ENCODE measurements around the gene PRSS1.
"Not testable (repeated sequence)": the region's sequence is repeated elsewhere in the genome, so short reads cannot be mapped to it uniquely, and the experiment has no call there.

The PRSS1 gene

DNA sequence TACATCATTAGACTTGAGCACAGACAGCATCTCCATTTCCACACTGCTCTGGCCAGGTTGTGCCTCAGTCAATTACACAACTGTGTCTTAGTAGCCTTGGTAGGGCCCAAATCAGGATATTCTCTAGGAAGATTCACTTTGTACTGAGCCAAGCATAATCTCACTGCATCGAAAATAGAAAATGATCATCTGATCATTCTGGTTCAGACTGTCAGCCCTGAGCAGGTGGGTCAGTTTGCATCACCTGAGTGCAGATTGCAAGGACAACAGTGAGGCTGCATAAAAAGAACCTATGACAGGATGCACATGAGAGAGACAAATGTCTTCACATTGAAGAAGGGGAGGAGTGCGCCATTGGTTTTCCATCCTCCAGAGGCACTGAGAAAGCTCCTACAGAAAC lies 862 bp upstream of the PRSS1 start:
- H3K27ac ChIP-seq (ENCODE audit: low read depth, low read length); H3K36me3 ChIP-seq (ENCODE audit: control insufficient read depth, insufficient read depth, low read length); H3K9me3 ChIP-seq (ENCODE audit: control insufficient read depth, insufficient read depth, low read length); H3K4me1 ChIP-seq (ENCODE audit: control insufficient read depth, insufficient read depth, low read length); H3K4me3 ChIP-seq (ENCODE audit: low read depth, low read length); H3K9ac ChIP-seq (ENCODE audit: low read depth, low read length); H3K27me3 ChIP-seq (ENCODE audit: control insufficient read depth, insufficient read depth, low read length): not testable (repeated sequence)

DNA sequence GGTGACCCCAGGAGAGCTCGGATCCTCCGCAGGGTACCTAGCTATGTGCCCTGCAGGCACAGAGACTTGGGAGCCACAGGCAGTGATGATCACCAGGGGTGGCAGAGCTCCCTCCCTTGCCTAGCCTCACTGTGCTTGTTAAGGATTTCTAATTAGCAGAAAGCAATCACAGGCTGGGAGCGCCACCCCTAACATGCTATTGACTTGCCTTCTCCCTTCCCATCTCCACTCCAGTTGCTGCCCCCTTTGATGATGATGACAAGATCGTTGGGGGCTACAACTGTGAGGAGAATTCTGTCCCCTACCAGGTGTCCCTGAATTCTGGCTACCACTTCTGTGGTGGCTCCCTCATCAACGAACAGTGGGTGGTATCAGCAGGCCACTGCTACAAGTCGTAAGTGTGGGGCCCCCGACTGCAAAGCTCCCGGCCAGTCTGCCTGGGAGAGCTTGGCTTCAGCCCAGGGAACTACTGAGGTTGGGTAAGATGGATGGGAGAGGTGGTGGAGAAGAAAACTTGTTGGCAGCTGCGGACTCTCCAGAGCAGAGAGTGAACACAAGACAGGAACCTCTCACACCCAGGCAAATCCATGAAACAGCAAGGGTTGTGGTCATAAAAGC lies 1.2 kb downstream of the PRSS1 start:
- Histone ChIP-seq H3K27ac (ENCODE audit: low read depth, low read length) (no peak overlapping the region), H3K9me3 (ENCODE audit: control insufficient read depth, insufficient read depth, low read length) (no peaks in the 10 kb centered on the region), H3K4me1 (ENCODE audit: control insufficient read depth, insufficient read depth, low read length) (no peaks in the 10 kb centered on the region), H3K9ac (ENCODE audit: low read depth, low read length) (no peak overlapping the region), H3K36me3 (ENCODE audit: control insufficient read depth, insufficient read depth, low read length) (no peaks in the 10 kb centered on the region), H3K4me3 (ENCODE audit: low read depth, low read length) (no peak overlapping the region), H3K27me3 (ENCODE audit: control insufficient read depth, insufficient read depth, low read length) (no peaks in the 10 kb centered on the region)

DNA sequence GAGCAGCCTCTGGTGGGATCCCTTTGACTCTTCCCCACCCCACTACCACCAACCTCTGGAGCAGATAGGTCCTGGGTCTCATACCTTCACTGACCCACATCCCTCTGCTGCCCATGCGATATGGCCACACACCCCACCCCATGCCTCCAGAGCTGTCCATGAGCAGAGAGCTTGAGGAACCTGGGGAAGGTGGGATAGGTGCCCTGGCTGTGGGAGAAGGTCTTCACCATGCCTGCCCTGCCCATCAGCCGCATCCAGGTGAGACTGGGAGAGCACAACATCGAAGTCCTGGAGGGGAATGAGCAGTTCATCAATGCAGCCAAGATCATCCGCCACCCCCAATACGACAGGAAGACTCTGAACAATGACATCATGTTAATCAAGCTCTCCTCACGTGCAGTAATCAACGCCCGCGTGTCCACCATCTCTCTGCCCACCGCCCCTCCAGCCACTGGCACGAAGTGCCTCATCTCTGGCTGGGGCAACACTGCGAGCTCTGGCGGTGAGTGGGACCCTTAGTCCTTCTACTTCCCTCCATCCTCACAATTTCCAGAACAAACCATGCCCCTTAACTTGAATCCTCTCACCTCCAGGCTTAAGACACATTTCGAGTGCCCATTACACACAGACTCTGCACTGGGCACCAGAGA lies 2.4 kb downstream of the PRSS1 start:
- H3K9me3 ChIP-seq (ENCODE audit: control insufficient read depth, insufficient read depth, low read length); H3K4me1 ChIP-seq (ENCODE audit: control insufficient read depth, insufficient read depth, low read length); H3K27me3 ChIP-seq (ENCODE audit: control insufficient read depth, insufficient read depth, low read length); H3K27ac ChIP-seq (ENCODE audit: low read depth, low read length); H3K9ac ChIP-seq (ENCODE audit: low read depth, low read length); H3K36me3 ChIP-seq (ENCODE audit: control insufficient read depth, insufficient read depth, low read length); H3K4me3 ChIP-seq (ENCODE audit: low read depth, low read length): not testable (repeated sequence)

DNA sequence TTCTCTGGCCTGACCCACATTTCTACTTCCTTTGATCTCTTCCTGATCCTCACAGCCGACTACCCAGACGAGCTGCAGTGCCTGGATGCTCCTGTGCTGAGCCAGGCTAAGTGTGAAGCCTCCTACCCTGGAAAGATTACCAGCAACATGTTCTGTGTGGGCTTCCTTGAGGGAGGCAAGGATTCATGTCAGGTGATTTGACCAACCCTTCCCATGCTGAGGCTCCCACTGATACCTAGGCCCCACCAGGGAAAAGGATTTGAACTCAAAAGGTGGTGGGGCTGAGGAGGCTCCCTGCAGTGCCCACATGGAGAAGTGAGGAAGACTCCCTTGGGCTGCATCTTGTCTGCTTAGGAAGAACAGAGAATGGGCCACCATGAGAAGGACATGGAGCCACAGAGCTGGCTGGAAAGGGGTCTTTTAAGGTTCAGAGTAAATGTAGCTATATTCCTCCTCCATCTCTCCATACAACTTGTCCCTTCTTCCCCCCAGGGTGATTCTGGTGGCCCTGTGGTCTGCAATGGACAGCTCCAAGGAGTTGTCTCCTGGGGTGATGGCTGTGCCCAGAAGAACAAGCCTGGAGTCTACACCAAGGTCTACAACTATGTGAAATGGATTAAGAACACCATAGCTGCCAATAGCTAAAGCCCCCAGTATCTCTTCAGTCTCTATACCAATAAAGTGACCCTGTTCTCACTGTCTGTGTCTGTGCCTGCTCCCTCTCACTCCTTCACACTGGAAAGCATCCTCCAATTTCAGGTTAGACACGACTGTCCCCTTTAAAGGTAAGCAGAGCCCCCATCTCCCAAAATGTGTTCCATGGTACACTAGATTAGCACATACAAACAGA lies 3.3 kb downstream of the PRSS1 start:
- no peaks in the 10 kb centered on the region for H3K4me1 ChIP-seq (ENCODE audit: control insufficient read depth, insufficient read depth, low read length)
- no peak overlapping the region for H3K27ac ChIP-seq (ENCODE audit: low read depth, low read length)
- no peaks in the 10 kb centered on the region for H3K27me3 ChIP-seq (ENCODE audit: control insufficient read depth, insufficient read depth, low read length)
- no peak overlapping the region for H3K9ac ChIP-seq (ENCODE audit: low read depth, low read length)
- no peak overlapping the region for H3K4me3 ChIP-seq (ENCODE audit: low read depth, low read length)
- no peaks in the 10 kb centered on the region for H3K9me3 ChIP-seq (ENCODE audit: control insufficient read depth, insufficient read depth, low read length)
- H3K36me3 ChIP-seq (ENCODE audit: control insufficient read depth, insufficient read depth, low read length), result no peaks in the 10 kb centered on the region

DNA sequence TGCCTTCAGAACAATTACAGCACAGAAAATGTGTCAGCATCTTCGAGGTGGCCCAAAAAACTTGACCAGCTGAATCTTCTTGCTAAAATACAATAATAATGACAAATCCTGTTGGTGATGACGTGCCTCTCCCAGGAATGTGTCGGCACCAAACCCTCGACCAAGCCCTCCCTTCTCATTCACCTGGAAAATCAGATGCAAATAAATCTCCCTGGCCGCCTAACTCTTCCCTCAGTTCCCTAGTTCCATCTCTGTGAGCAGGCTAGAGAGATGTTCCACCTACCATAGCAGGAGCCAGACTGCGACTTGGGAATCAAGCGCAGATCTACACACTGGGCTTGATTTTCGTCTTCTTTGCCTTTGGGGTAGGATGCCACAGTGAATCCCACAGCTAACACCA lies 4.1 kb downstream of the PRSS1 start:
- no peak overlapping the region for H3K4me3 ChIP-seq (ENCODE audit: low read depth, low read length)

DNA sequence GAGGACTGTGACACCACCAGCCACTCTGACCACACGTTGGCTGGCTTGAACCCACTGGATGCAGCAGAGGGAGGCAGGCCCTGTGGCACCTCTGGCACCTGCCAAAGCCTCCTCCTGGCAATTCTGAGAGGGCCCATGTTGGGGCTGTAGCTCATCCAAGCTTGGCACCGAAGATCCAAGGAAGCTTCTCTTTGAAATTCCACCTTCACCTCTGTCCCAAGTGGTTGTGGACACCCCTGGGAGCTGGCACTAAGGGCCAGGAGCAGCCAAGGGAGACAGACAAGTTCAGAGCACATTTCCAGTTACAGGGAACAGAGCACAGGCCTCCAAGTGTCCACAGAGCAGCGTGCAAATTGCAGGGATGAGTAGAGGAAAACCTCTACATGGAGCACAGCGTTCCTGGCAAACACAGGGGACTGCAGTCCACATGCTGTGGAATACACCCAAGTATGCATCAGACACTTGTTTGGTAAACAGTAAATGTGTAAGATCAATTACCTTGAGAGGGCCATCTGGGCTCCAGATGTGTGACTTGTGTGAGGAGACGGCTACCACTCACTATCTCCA lies 4.7 kb downstream of the PRSS1 start:
- not testable (repeated sequence) for H3K4me3 ChIP-seq (ENCODE audit: low read depth, low read length); H3K27me3 ChIP-seq (ENCODE audit: control insufficient read depth, insufficient read depth, low read length); H3K36me3 ChIP-seq (ENCODE audit: control insufficient read depth, insufficient read depth, low read length); H3K27ac ChIP-seq (ENCODE audit: low read depth, low read length); H3K4me1 ChIP-seq (ENCODE audit: control insufficient read depth, insufficient read depth, low read length); H3K9ac ChIP-seq (ENCODE audit: low read depth, low read length); H3K9me3 ChIP-seq (ENCODE audit: control insufficient read depth, insufficient read depth, low read length)

More for the DNA sequence above, 4.1 kb downstream of the PRSS1 start:
- Histone ChIP-seq H3K9me3 (ENCODE audit: control insufficient read depth, insufficient read depth, low read length) (no peaks in the 10 kb centered on the region), H3K36me3 (ENCODE audit: control insufficient read depth, insufficient read depth, low read length) (no peaks in the 10 kb centered on the region), H3K9ac (ENCODE audit: low read depth, low read length) (no peak overlapping the region), H3K4me1 (ENCODE audit: control insufficient read depth, insufficient read depth, low read length) (no peaks in the 10 kb centered on the region), H3K27ac (ENCODE audit: low read depth, low read length) (no peak overlapping the region), H3K27me3 (ENCODE audit: control insufficient read depth, insufficient read depth, low read length) (no peaks in the 10 kb centered on the region)

DNA sequence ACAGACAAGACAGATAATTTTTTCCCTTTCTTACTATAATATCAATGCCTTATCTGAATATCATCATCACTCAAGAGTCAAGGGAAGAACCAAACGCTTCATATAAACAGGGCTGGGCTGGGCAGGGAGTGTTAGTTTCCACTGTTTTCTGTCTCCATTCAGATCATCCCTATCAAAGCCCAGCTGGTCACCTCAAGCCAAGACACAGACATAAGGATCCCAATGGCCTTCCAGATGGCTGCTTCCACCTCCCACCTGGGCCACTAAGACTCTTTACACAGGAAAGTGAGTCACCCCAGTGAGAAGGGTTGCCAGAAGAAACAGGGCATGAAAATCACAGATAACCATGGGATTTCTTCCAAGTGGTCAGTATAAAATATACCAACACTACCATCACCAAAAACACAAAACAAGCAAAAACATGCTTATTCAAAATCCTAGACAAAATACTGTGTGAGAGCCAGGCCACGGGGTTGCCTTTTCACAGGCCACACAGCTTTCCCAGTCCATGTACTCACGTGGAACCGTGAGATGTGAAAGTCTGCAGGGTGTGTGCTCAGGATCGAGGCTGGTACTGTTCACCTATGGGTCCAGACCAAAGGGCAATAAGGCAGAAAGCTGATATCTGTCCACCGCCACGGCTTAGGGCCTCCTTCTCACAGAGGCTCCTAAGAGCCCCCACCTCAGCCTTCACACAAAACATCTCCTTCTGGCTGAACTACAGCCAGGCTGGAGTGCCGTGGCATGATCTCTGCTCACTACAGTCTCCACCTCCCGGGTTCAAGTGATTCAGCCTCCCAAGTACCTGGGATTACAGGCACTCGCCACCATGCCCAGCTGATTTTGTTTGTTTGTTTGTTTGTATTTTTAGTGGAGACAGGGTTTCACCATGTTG lies 5.7 kb downstream of the PRSS1 start:
- Histone ChIP-seq H3K36me3 (ENCODE audit: control insufficient read depth, insufficient read depth, low read length) (no peaks in the 10 kb centered on the region), H3K27me3 (ENCODE audit: control insufficient read depth, insufficient read depth, low read length) (no peaks in the 10 kb centered on the region), H3K4me3 (ENCODE audit: low read depth, low read length) (no peak overlapping the region), H3K9me3 (ENCODE audit: control insufficient read depth, insufficient read depth, low read length) (no peaks in the 10 kb centered on the region), H3K9ac (ENCODE audit: low read depth, low read length) (no peak overlapping the region), H3K4me1 (ENCODE audit: control insufficient read depth, insufficient read depth, low read length) (no peaks in the 10 kb centered on the region), H3K27ac (ENCODE audit: low read depth, low read length) (no peak overlapping the region)

DNA sequence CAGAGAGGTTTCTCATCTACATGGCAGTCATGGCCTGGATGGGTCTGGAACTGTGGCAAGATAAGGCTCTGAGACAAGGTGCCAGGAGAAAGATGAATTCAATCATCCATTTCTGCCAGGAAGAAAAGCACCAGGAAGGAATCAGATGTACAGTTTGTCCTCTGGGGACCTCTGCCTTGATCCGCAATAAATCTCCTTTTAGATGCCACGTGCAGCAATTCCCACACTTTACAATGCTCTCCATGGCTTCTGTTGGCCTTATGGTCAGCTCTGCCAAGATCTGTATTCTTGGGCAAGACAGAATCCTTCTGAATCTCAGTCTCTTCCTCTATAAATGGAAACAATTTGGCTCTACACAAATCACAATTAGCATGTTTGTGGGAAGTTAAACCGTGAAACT lies 9.0 kb downstream of the PRSS1 start:
- H3K27me3 ChIP-seq (ENCODE audit: control insufficient read depth, insufficient read depth, low read length); H3K4me1 ChIP-seq (ENCODE audit: control insufficient read depth, insufficient read depth, low read length); H3K36me3 ChIP-seq (ENCODE audit: control insufficient read depth, insufficient read depth, low read length); H3K27ac ChIP-seq (ENCODE audit: low read depth, low read length); H3K4me3 ChIP-seq (ENCODE audit: low read depth, low read length); H3K9ac ChIP-seq (ENCODE audit: low read depth, low read length); H3K9me3 ChIP-seq (ENCODE audit: control insufficient read depth, insufficient read depth, low read length): not testable (repeated sequence)

DNA sequence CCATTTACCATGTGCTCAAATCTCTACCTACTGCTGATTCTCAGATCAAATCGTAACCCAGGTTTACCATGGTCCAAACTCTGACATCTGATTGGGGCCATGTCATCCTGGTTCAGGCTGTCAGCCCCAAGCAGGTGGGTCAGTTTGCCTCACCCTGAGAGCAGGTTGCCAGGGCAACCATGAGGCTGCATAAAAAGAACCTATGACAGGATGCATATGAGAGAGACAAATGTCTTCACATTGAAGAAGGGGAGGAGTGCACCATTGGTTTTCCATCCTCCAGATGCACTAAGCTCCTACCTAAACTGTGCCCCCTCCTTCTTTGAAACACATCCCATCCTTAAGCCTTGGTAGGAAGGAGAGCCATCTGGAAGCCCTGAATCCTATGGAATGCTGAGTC lies 10.2 kb downstream of the PRSS1 start:
- Histone ChIP-seq H3K4me1 (ENCODE audit: control insufficient read depth, insufficient read depth, low read length) (no peaks in the 10 kb centered on the region), H3K36me3 (ENCODE audit: control insufficient read depth, insufficient read depth, low read length) (no peaks in the 10 kb centered on the region), H3K4me3 (ENCODE audit: low read depth, low read length) (no peak overlapping the region), H3K9me3 (ENCODE audit: control insufficient read depth, insufficient read depth, low read length) (no peaks in the 10 kb centered on the region), H3K9ac (ENCODE audit: low read depth, low read length) (no peak overlapping the region), H3K27me3 (ENCODE audit: control insufficient read depth, insufficient read depth, low read length) (no peaks in the 10 kb centered on the region), H3K27ac (ENCODE audit: low read depth, low read length) (no peak overlapping the region)

DNA sequence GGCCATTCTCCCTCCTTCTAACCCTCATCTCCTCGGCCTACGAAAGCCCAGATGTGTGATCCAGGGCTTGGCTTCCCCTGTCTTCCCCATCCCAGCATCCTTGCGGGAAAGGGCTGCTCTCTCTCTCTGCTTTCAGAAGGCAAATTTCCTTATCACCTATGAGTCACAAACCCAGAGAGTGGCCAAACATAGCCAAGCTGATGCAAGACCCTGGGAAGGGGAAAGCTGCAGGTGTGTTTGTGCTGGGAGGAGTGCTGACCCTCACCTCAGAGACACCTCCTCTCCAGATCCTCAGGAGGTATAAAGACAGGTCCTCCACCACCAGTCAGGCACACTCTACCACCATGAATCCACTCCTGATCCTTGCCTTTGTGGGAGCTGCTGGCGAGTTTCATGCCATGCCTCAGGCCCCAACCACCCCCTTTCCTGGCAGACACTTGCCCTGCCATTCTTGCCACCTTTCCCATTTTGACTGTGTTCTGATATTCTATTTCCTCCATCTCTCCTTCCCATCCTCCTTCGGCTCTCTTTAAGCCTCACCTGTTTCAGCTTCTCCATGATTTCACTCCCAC lies 10.9 kb downstream of the PRSS1 start:
- Histone ChIP-seq H3K4me1 (ENCODE audit: control insufficient read depth, insufficient read depth, low read length) (no peaks in the 10 kb centered on the region), H3K27ac (ENCODE audit: low read depth, low read length) (no peak overlapping the region), H3K9me3 (ENCODE audit: control insufficient read depth, insufficient read depth, low read length) (no peaks in the 10 kb centered on the region), H3K27me3 (ENCODE audit: control insufficient read depth, insufficient read depth, low read length) (no peaks in the 10 kb centered on the region), H3K36me3 (ENCODE audit: control insufficient read depth, insufficient read depth, low read length) (no peaks in the 10 kb centered on the region), H3K4me3 (ENCODE audit: low read depth, low read length) (no peak overlapping the region), H3K9ac (ENCODE audit: low read depth, low read length) (no peak overlapping the region)
